ENCODE measurements around the gene LAMA4. TPM values are rescaled to one million over a fixed set of nuclear protein-coding genes. Genes with fewer than 3 reads are reported as not detected.

LAMA4 gene
- total RNA-seq, 1 donor from 2014 or later = 0.56 TPM

DNA sequence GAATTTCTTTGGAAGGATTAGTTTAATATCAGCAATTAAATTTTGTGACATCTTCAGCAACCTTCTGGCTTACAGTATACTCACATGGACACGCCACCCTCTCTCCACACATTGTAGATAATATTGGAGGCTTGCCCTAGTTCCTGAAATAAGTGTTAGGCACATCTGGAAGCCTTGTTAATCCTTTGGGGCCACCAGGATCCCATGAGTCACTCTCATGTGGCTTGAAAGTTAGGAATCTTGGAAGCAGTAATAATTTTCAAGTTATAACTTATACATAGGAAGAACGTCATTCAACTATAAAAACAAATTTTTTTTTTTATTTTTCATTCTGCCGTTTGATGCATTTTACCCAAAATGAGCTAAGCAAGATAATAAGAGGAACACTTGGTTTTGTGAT lies 20.5 kb downstream of the LAMA4 start:
- Mint-ChIP-seq H3K4me1 (peaks cover 4% of the 10 kb centered on the region), H3K36me3 (no peaks in the 10 kb centered on the region), H3K27ac (no peak overlapping the region), H3K9me3 (no peaks in the 10 kb centered on the region), H3K27me3 (ENCODE audit: insufficient read depth, low read depth) (peaks cover 4% of the 10 kb centered on the region), H3K4me3 (no peak overlapping the region)
- Histone ChIP-seq H3K4me2 (no peak overlapping the region), H3K27ac (no peak overlapping the region), H3K79me2 (ENCODE audit: low read depth) (no peaks in the 10 kb centered on the region), H3K9ac (no peak overlapping the region), H4K20me1 (ENCODE audit: low read depth) (no peaks in the 10 kb centered on the region), H3K27me3 (no peaks in the 10 kb centered on the region), H3K9me3 (ENCODE audit: low read depth) (no peaks in the 10 kb centered on the region), H3K4me1 (no peaks in the 10 kb centered on the region), H3K4me3 (no peak overlapping the region), H3F3A (ENCODE audit: low read depth) (no peaks in the 10 kb centered on the region), H2AFZ (replicated peaks) (no peak overlapping the region), H3K36me3 (no peaks in the 10 kb centered on the region)
- no peak for DNase-seq (ENCODE audit: low spot score)
- TF ChIP-seq EZH2 (IDR thresholded peaks at IDR 0.05) (no peak), EZH2phosphoT487 (IDR thresholded peaks at IDR 0.05) (no peak), CTCF (IDR thresholded peaks at IDR 0.05) (no peak)

DNA sequence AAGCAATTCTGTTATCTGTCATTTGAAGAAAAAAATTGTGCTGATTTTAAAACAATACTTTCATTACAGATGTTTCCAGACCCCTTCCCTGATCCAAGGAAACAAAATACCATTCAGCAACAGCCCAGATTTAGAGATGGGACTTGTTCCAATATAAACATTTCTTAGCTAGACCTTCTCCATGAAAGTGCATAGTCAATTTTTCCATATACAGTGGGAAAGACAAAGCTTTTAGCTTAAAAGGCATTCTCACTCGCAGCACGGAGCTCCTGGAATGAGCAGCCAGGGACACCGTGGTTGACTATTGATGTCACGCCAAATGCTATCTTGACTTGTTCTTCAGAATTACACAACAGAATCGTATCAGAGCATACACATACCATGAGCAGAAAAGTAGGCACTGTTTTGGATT lies 21.5 kb downstream of the LAMA4 start:
- no peak overlapping the region for H3K4me2 ChIP-seq
- H3K9me3 ChIP-seq (ENCODE audit: low read depth) = no peaks in the 10 kb centered on the region
- DNase-seq (ENCODE audit: low spot score) = no peak
- Mint-ChIP-seq H3K4me1 (peaks cover 3% of the 10 kb centered on the region), H3K27me3 (ENCODE audit: insufficient read depth, low read depth) (peaks cover 6% of the 10 kb centered on the region), H3K27ac (no peak overlapping the region), H3K36me3 (no peaks in the 10 kb centered on the region), H3K4me3 (no peak overlapping the region), H3K9me3 (no peaks in the 10 kb centered on the region)
- H4K20me1 ChIP-seq (ENCODE audit: low read depth) = no peaks in the 10 kb centered on the region
- no peaks in the 10 kb centered on the region for H3K36me3 ChIP-seq
- H3F3A ChIP-seq (ENCODE audit: low read depth) = no peaks in the 10 kb centered on the region
- H3K79me2 ChIP-seq (ENCODE audit: low read depth) = no peaks in the 10 kb centered on the region
- no peak overlapping the region for H3K9ac ChIP-seq
- TF ChIP-seq EZH2 (IDR thresholded peaks at IDR 0.05) (no peak), CTCF (IDR thresholded peaks at IDR 0.05) (no peak), EZH2phosphoT487 (IDR thresholded peaks at IDR 0.05) (no peak)
- no peak overlapping the region for H2AFZ ChIP-seq (replicated peaks)
- no peak overlapping the region for H3K4me3 ChIP-seq
- no peaks in the 10 kb centered on the region for H3K27me3 ChIP-seq
- no peak overlapping the region for H3K27ac ChIP-seq
- peaks cover 4% of the 10 kb centered on the region for H3K4me1 ChIP-seq

GRCh38 chr6:112231594-112232060 lies 22.7 kb downstream of the LAMA4 start:
- H3K4me1 ChIP-seq = peaks cover 6% of the 10 kb centered on the region
- no peaks in the 10 kb centered on the region for H3F3A ChIP-seq (ENCODE audit: low read depth)
- no peaks in the 10 kb centered on the region for H3K36me3 ChIP-seq
- H3K27ac ChIP-seq = no peak overlapping the region
- Mint-ChIP-seq H3K4me1 (no peaks in the 10 kb centered on the region), H3K4me3 (no peak overlapping the region), H3K9me3 (no peaks in the 10 kb centered on the region), H3K36me3 (no peaks in the 10 kb centered on the region), H3K27me3 (ENCODE audit: insufficient read depth, low read depth) (peaks cover 2% of the 10 kb centered on the region), H3K27ac (no peak overlapping the region)
- no peaks in the 10 kb centered on the region for H3K27me3 ChIP-seq
- no peak overlapping the region for H3K4me2 ChIP-seq
- TF ChIP-seq CTCF (IDR thresholded peaks at IDR 0.05) (no peak), EZH2 (IDR thresholded peaks at IDR 0.05) (no peak), EZH2phosphoT487 (IDR thresholded peaks at IDR 0.05) (no peak)
- no peak for DNase-seq (ENCODE audit: low spot score)
- H3K9ac ChIP-seq = no peak overlapping the region
- no peaks in the 10 kb centered on the region for H3K9me3 ChIP-seq (ENCODE audit: low read depth)
- H3K4me3 ChIP-seq = no peak overlapping the region
- H2AFZ ChIP-seq (replicated peaks) = no peak overlapping the region
- no peaks in the 10 kb centered on the region for H4K20me1 ChIP-seq (ENCODE audit: low read depth)
- H3K79me2 ChIP-seq (ENCODE audit: low read depth) = no peaks in the 10 kb centered on the region

All from neural progenitor cell (in vitro differentiated cells).